SK-N-MC (cell line): ENCODE data around the gene INSIG1.

Source experiments
- DNase-seq: peaks from one replicate; pipeline ENCODE4 v3.0.0-alpha.2; 2011; ENCODE audit warnings: low read depth, low spot score
- H3K27ac ChIP-seq: fragments of 200-600 bp; sonication (generic); 2 replicates; pipeline ENCODE4 v1.5.1; 2016; ENCODE audit warnings: mixed run types
- H3K36me3 ChIP-seq: fragments of 200-600 bp; sonication (generic); 2 replicates; pipeline ENCODE4 v1.6.1; 2017; ENCODE audit warnings: antibody characterized with exemption, low read length, mixed read lengths; ENCODE audit not compliant: insufficient read depth
- H3K4me3 ChIP-seq: fragments of 200-600 bp; sonication (generic); 2 replicates; pipeline ENCODE4 v1.5.1; 2016
- H3K9ac ChIP-seq: fragments of 200-600 bp; sonication (generic); 2 replicates; pipeline ENCODE4 v1.8.0; 2017; ENCODE audit warnings: mixed run types, mixed read lengths; ENCODE audit not compliant: insufficient read length
- H3K9me3 ChIP-seq: fragments of 200-600 bp; sonication (generic); 2 replicates; pipeline ENCODE4 v1.6.1; 2017; ENCODE audit warnings: low read depth, mild to moderate bottlenecking, antibody characterized with exemption, low read length, moderate library complexity, mixed read lengths
- EZH2 ChIP-seq: fragments of 200-600 bp; sonication (generic); IDR thresholded peaks from one replicate; pipeline ENCODE4 v1.6.1; 2017; ENCODE audit warnings: antibody characterized with exemption
- FOXP2 ChIP-seq: optimal IDR thresholded peaks from 2 replicates; pipeline ENCODE3; 2011; ENCODE audit warnings: mild to moderate bottlenecking, moderate library complexity; ENCODE audit not compliant: insufficient read depth; ENCODE audit errors: extremely low read length, control extremely low read depth
- POLR2AphosphoS5 ChIP-seq: IDR thresholded peaks from 2 replicates; pipeline ENCODE4 v1.6.1; 2012; ENCODE audit warnings: mild to moderate bottlenecking, low read depth, low read length, borderline replicate concordance

The INSIG1 gene

DNA sequence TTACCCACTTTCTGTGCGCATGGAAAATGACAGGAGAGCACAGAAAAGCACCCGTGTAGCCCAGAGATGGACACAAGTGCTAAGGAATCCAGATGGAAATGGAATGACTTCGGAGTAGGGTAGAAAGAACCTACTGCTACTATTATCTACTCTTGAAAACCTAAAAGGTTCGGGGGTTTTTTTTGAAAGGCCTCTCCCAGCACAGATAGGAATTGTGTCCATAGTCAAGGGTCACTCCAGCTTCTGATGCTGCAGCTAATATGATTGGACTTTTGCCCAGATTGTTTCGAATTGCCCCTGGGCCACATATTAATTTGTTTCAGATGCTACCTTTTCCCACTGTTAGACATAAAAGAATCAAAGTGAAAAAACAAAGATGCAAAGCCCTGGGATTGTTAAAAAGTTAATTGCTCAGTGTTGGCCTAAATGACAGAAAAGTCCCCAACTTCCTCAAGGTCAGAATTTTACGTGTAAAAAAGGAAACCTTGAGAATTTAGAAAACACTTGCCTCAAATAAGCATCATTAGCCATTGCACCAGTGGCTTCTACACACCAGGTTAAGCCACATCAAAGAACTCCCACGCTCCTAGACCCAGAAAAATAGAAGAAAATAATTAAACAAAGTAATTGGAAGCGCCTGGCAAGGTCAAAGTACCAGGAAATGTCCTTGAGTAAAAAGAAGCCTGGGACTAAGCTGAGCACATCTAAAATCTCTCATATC, 40.8 kb upstream of the INSIG1 start:
- Histone ChIP-seq H3K9me3 (no peaks in the 10 kb centered on the region), H3K36me3 (no peaks in the 10 kb centered on the region), H3K4me3 (no peak overlapping the region), H3K27ac (no peak overlapping the region), H3K9ac (no peak overlapping the region)
- no peak for TF ChIP-seq POLR2AphosphoS5
- TF ChIP-seq FOXP2, result no peak
- no peak for TF ChIP-seq EZH2
- no peak for DNase-seq

- TF ChIP-seq EZH2 (no peak), POLR2AphosphoS5 (no peak), FOXP2 (no peak)
- H3K4me3 ChIP-seq, result no peak overlapping the region
- H3K9ac ChIP-seq, result no peak overlapping the region
- no peak for DNase-seq
- no peak overlapping the region for H3K27ac ChIP-seq
- H3K9me3 ChIP-seq, result no peaks in the 10 kb centered on the region
- H3K36me3 ChIP-seq, result no peaks in the 10 kb centered on the region
Observed at GRCh38 chr7:155257482-155258225, 40.0 kb upstream of the INSIG1 start.

- Histone ChIP-seq H3K4me3 (no peak overlapping the region), H3K27ac (no peak overlapping the region), H3K9me3 (no peaks in the 10 kb centered on the region), H3K9ac (no peak overlapping the region), H3K36me3 (no peaks in the 10 kb centered on the region)
- DNase-seq, result no peak
- TF ChIP-seq POLR2AphosphoS5 (no peak), EZH2 (no peak), FOXP2 (no peak)
Observed at GRCh38 chr7:155258226-155258560, 39.5 kb upstream of the INSIG1 start.

DNA sequence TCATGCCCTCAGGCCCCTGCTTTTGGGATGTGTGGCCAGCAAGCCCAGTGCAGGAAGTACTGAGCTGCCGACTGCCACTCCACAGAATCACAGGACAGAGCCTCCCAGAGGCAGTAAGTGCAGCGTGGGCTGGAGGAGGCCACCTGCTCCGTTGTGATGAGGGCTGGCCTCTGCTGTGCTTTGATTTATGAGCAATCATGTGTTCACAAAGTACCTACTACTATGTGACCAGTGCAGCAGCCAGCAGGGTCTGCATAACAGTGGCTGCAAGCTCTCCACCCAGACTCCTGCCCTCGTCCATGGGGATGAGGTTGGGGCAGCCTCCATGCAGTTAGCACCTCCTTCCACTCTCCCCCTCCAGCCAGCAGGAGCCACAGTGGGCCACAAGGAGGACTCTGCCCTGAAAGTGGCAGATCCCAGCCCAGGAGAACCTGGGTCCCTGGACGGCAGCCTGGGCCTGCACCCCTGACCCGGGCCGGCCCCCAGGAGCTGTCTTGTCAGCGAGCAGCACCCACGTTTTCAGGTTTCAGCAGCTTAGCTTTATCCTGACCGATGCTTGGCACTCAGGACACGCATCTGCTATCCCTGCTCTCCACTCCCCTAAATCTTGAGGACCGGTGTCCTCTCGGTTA, 37.7 kb upstream of the INSIG1 start:
- H3K9ac ChIP-seq, result no peak overlapping the region
- no peaks in the 10 kb centered on the region for H3K36me3 ChIP-seq
- no peak for DNase-seq
- no peak overlapping the region for H3K27ac ChIP-seq
- H3K9me3 ChIP-seq, result no peaks in the 10 kb centered on the region
- no peak for TF ChIP-seq FOXP2
- TF ChIP-seq POLR2AphosphoS5, result no peak
- TF ChIP-seq EZH2, result no peak
- H3K4me3 ChIP-seq, result no peak overlapping the region

DNA sequence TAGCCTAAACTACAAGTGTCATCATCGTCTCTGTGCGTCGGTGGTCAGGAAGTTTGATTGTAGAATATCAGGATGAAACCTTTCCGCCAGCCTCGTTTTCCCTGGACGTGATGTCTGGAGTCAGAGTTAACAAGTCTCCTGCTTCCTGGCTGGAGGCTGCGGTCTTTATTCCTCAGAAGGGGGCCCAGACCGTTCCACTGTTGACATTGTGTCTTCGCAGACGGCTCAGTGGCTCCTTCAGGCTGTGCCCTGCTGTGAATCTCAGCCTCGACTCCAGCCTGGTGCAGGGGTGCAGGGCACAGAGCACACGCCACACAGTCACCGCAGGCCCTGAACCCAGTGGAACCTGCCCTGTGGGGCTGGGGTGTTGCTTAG, 37.2 kb upstream of the INSIG1 start:
- no peak for DNase-seq
- no peak for TF ChIP-seq POLR2AphosphoS5
- TF ChIP-seq FOXP2, result no peak
- no peak for TF ChIP-seq EZH2
- Histone ChIP-seq H3K27ac (no peak overlapping the region), H3K9me3 (no peaks in the 10 kb centered on the region), H3K36me3 (no peaks in the 10 kb centered on the region), H3K4me3 (no peak overlapping the region), H3K9ac (no peak overlapping the region)

DNA sequence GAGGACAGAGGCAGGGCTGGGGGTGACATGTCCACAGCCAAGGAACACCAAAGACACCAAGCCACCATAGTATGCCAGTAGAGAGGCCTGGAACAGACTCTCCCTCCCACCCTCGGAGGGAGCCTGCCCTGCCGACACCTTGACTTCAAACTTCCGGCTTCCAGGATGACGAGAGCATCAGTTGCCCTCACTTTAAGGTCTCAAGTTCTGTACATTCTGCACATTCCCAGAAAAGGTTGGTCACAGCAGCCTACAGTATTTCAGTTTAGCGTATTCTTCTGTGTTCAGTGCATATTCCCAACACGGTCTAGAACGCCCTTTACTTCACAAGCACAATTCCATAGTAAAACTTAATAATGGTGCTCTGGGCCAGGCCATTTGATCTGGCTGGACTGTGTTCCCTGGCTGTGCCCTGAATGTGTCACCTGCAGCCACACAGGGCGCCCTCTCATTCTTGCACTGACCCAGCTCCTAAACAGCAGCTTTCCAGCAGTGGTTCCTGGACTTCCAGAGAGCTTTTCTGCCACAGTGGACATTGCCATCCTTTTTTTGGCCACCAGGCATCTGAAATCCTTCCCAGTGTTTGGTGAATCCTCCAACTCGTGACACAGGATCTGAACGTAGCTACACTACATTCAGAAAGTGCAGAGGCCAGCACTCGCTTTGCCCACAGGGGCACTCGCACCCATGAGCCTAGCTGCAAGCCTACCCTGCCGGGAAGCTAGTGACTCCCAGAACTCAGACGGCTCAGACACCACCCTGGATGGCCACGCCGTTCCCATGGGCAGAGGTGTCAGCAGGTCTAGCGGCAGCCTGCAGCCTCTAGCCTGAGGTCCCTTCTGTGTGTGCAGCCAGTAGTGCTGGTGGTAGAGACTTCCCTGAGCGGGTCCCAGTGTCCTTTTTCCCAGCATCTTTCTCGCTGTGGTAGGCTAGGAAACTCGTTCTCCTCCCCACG, 36.4 kb upstream of the INSIG1 start:
- TF ChIP-seq EZH2 (no peak), FOXP2 (no peak), POLR2AphosphoS5 (no peak)
- H3K9me3 ChIP-seq, result no peaks in the 10 kb centered on the region

DNA sequence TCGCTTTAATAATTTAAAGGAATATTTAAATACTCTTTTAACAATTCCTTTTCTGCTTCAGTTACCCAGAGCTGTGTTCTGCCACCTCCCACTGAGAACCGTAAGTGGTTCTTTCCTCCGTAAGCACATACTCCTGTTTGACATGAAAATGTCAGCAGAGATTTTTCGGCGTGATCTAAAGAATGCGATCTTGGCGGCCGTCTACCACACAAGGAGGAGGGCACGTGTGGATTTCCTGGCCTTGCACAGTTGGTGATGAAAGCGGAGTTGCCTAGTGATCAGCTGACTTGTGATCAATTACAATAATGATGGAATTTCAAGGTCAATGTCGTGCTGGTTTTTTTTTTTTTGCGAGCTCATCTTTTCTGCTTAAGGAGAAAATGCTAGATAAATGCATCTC, 35.6 kb upstream of the INSIG1 start:
- H3K4me3 ChIP-seq, result no peak overlapping the region
- no peaks in the 10 kb centered on the region for H3K36me3 ChIP-seq
- DNase-seq, result no peak
- no peaks in the 10 kb centered on the region for H3K9me3 ChIP-seq
- TF ChIP-seq FOXP2 (no peak), POLR2AphosphoS5 (no peak), EZH2 (no peak)
- H3K27ac ChIP-seq, result no peak overlapping the region
- no peak overlapping the region for H3K9ac ChIP-seq

More for the DNA sequence above, 36.4 kb upstream of the INSIG1 start:
- Histone ChIP-seq H3K4me3 (no peak overlapping the region), H3K9ac (no peak overlapping the region), H3K27ac (no peak overlapping the region), H3K36me3 (no peaks in the 10 kb centered on the region)
- DNase-seq, result no peak
